Measurements from ENCODE around the gene ASIC4. TPM values are rescaled to one million over a fixed set of nuclear protein-coding genes. Genes with fewer than 3 reads are reported as not detected.

ASIC4 gene
- total and polyA plus RNA-seq, 12 donors, result 0.15 to 16.3 (median 1.1) TPM; not detected in 4

DNA sequence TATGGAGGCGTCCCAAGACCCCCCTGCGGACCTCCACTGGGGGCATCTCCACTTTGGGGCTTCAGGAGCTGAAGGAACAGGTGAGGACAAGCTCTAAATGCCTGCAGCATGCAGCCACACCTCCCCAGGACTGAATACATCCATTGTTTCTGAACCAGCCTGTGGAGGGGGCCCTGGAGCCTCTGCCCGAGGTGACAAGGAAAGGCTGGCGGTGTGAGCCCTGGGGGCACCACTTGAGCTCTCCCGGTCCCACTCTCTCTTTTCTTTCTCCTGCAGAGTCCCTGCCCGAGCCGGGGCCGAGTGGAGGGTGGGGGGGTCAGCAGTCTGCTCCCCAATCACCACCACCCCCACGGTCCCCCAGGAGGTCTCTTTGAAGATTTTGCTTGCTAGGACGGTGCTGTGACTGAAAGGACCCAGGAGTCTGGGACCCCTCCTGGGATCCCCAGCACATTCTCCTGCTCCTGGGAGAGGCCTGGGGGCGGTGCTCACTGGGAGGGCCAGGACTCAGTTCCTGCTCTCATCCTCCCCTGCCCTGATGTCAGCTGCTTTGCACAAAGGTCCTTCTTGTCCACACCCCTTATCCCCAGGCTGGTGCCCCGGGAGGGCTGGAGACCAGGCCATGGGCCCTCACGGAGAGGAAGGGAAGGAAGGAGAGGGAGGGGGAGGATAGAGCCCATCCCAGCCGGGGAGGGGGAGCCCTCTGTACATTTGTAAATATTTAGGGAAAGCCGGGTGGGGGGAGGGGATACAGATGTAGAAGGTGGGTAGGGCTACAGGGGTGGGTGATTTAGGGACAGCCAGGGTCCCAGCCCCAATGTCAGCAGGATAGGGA, 23.6 kb downstream of the ASIC4 start:
- intact Hi-C loops (cut with DNase I), result loop anchor here in 1 of 2 donors (5.0 kb wide), 1 partner anchor 76 kb away; no protein-coding TSS in a partner anchor
- WGBS, 4 donors, result 60 to 64% (median 63%) methylated on average over 5 to 14 of the region's 15 CpGs
- peaks cover 8 to 16% of the 10 kb centered on the region in 2 donors for H3K4me1 ChIP-seq (replicated peaks in 1 of 2)
- no peaks in the 10 kb centered on the region for H3K9me3 ChIP-seq (replicated peaks in 1 of 3)
- TF ChIP-seq POLR2A (IDR thresholded peaks at IDR 0.05), result no peak
- no peak overlapping the region for H3K27ac ChIP-seq
- no peak overlapping the region for H3K4me3 ChIP-seq
- H3K36me3 ChIP-seq (replicated peaks in 1 of 2), result peaks cover 0 to 25% of the 10 kb centered on the region in 2 donors
- DNase-seq, result no peak
- H3K27me3 ChIP-seq, result no peaks in the 10 kb centered on the region

DNA sequence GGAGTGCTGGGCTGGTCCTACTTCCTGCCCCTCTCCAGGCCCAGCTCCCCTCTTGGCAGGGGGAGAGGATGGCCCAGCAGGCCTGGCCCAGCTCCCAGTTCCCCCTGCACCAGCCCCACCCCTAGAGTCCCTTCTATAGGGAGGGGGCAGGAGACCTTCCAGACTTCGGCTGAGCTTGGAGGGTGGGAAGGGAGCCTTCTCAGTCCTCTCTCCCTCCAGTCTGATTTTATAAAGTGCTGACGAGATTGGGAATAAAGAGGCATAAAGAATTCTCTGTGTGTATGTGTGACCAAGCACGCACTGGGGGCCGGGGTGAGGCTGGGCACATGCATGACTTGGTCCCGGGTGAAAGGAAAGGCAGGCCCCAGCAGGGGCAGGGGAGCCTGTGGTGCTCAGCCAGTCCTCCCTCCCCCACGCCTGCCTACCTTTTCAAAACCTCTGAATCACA, 24.2 kb downstream of the ASIC4 start:
- Histone ChIP-seq H3K27me3 (no peaks in the 10 kb centered on the region), H3K27ac (no peak overlapping the region), H3K4me3 (no peak overlapping the region), H3K36me3 (replicated peaks in 1 of 2) (peaks cover 0 to 25% of the 10 kb centered on the region in 2 donors), H3K9me3 (replicated peaks in 1 of 3) (no peaks in the 10 kb centered on the region), H3K4me1 (replicated peaks in 1 of 2) (peaks cover 10 to 17% of the 10 kb centered on the region in 2 donors)
- WGBS, 4 donors, result 59 to 79% (median 73%) methylated on average over 5 to 6 of the region's 6 CpGs
- TF ChIP-seq CTCF (IDR thresholded peaks at IDR 0.05) (no peak), POLR2A (IDR thresholded peaks at IDR 0.05) (no peak)
- intact Hi-C loops (cut with DNase I), result loop anchor here in 1 of 2 donors (5.0 kb wide), 1 partner anchor 76 kb away; no protein-coding TSS in a partner anchor
- no peak for DNase-seq

GRCh38 chr2:219538956-219539788, 24.9 kb downstream of the ASIC4 start:
- 86 to 97% (median 89%) methylated on average over 16 to 32 of the region's 32 CpGs for WGBS, 4 donors
- intact Hi-C loops (cut with DNase I), result loop anchor here in 1 of 2 donors (5.0 kb wide), 1 partner anchor 77 kb away; no protein-coding TSS in a partner anchor
- H3K27ac ChIP-seq, result no peak overlapping the region

More at GRCh38 chr2:219538956-219539788, 24.9 kb downstream of the ASIC4 start:
- H3K27me3 ChIP-seq, result no peaks in the 10 kb centered on the region
- H3K36me3 ChIP-seq (replicated peaks in 1 of 2), result peaks cover 0 to 25% of the 10 kb centered on the region in 2 donors
- no peak for DNase-seq
- H3K9me3 ChIP-seq (replicated peaks in 1 of 3), result no peaks in the 10 kb centered on the region
- peaks cover 10 to 20% of the 10 kb centered on the region in 2 donors for H3K4me1 ChIP-seq (replicated peaks in 1 of 2)
- TF ChIP-seq CTCF (IDR thresholded peaks at IDR 0.05) (no peak), POLR2A (IDR thresholded peaks at IDR 0.05) (no peak)
- no peak overlapping the region for H3K4me3 ChIP-seq

All from adrenal gland (tissue), 12 donors.